GM23248 (cell line): ENCODE results near the gene ZER1. TPM values are rescaled to one million over a fixed set of nuclear protein-coding genes. Genes with fewer than 3 reads are reported as not detected.

Experiments
- DNase-seq: peaks from one replicate; pipeline ENCODE4 v3.0.0-alpha.2; 2015
- H2AFZ ChIP-seq: fragments of 200-600 bp; sonication (generic); 2 replicates; pipeline ENCODE4 v1.6.1; 2016; ENCODE audit warnings: antibody characterized with exemption
- H3F3A ChIP-seq: fragments of 200-600 bp; sonication (generic); 2 replicates; pipeline ENCODE4 v1.6.1; 2016; ENCODE audit warnings: mild to moderate bottlenecking, antibody characterized with exemption, mixed run types; ENCODE audit not compliant: insufficient read depth
- H3K27ac ChIP-seq: fragments of 200-600 bp; sonication (generic); 2 replicates; pipeline ENCODE4 v1.5.1; 2016; ENCODE audit warnings: mild to moderate bottlenecking
- H3K27me3 ChIP-seq: fragments of 200-600 bp; sonication (generic); replicated peaks from 2 replicates; pipeline ENCODE4 v1.6.1; 2016; ENCODE audit warnings: mild to moderate bottlenecking; ENCODE audit not compliant: insufficient read depth
- H3K36me3 ChIP-seq: fragments of 200-600 bp; sonication (generic); 2 replicates; pipeline ENCODE4 v1.6.1; 2016; ENCODE audit warnings: low read depth, mild to moderate bottlenecking
- H3K4me1 ChIP-seq: fragments of 200-600 bp; sonication (generic); 2 replicates; pipeline ENCODE4 v1.6.1; 2016; ENCODE audit warnings: mild to moderate bottlenecking; ENCODE audit not compliant: insufficient read depth
- H3K4me2 ChIP-seq: fragments of 200-600 bp; sonication (generic); one replicate; pipeline ENCODE4 v1.6.1; 2016; ENCODE audit warnings: mild to moderate bottlenecking; ENCODE audit not compliant: unreplicated experiment
- H3K4me3 ChIP-seq: fragments of 200-600 bp; sonication (generic); 2 replicates; pipeline ENCODE4 v1.5.1; 2016; ENCODE audit warnings: mild to moderate bottlenecking
- H3K79me2 ChIP-seq: fragments of 200-600 bp; sonication (generic); 2 replicates; pipeline ENCODE4 v1.6.1; 2016; ENCODE audit warnings: mild to moderate bottlenecking; ENCODE audit not compliant: insufficient read depth
- H3K9ac ChIP-seq: fragments of 200-600 bp; sonication (generic); 2 replicates; pipeline ENCODE4 v1.6.1; 2016; ENCODE audit warnings: mild to moderate bottlenecking
- H3K9me2 ChIP-seq: fragments of 200-600 bp; sonication (generic); 2 replicates; pipeline ENCODE4 v1.6.1; 2016; ENCODE audit warnings: mixed run types, mild to moderate bottlenecking, moderate library complexity; ENCODE audit not compliant: insufficient read depth
- H3K9me3 ChIP-seq: fragments of 200-600 bp; sonication (generic); one replicate; pipeline ENCODE4 v1.6.1; 2017; ENCODE audit warnings: low read depth
- H4K20me1 ChIP-seq: fragments of 200-600 bp; sonication (generic); 2 replicates; pipeline ENCODE4 v1.6.0; 2016; ENCODE audit not compliant: insufficient read depth
- EZH2 ChIP-seq: fragments of 200-600 bp; sonication (generic); IDR thresholded peaks from 2 replicates; pipeline ENCODE4 v1.6.1; 2018; ENCODE audit warnings: antibody characterized with exemption, mild to moderate bottlenecking; ENCODE audit not compliant: insufficient read depth, poor library complexity, severe bottlenecking
- EZH2phosphoT487 ChIP-seq: fragments of 200-600 bp; sonication (generic); IDR thresholded peaks from 2 replicates; pipeline ENCODE4 v1.6.1; 2018; ENCODE audit warnings: antibody characterized with exemption, moderate library complexity, mild to moderate bottlenecking, low read depth; ENCODE audit not compliant: insufficient read depth
- WGBS, 2 experiments: methylation state at CpG; one replicate each; pipeline ENCODE4 v1.1.6; 2015 to 2017; ENCODE audit warnings: low lambda C conversion rate in 2 of 2, low coverage in 1 of 2; ENCODE audit errors: missing lambda C conversion rate in 2 of 2; 5-methylcytosine and 5-hydroxymethylcytosine counted together
- in situ Hi-C: fragments of 300-500 bp; cut with MboI; formaldehyde crosslinking; loops from 2 replicates; pipeline ENCODE4 v1.15.0; 2020
- polyA plus RNA-seq: library from polyadenylated mRNA; unstranded; fragments of >200 nt; fragmentation: Nextera tagmentation; extraction: Ambion mirVana; gene quantifications from 2 replicates; pipeline ENCODE4 v1.2.1, GENCODE V29; 2016
- total RNA-seq: library from RNA; depleted of rRNA; stranded (reverse); fragments of >200 nt; shearing (Covaris generic); gene quantifications from 2 replicates; pipeline ENCODE4 v1.2.3, GENCODE V29; 2014

ZER1 gene
- total and polyA plus RNA-seq, 2 experiments from 2014 or later = 20.0 to 28.9 TPM

DNA sequence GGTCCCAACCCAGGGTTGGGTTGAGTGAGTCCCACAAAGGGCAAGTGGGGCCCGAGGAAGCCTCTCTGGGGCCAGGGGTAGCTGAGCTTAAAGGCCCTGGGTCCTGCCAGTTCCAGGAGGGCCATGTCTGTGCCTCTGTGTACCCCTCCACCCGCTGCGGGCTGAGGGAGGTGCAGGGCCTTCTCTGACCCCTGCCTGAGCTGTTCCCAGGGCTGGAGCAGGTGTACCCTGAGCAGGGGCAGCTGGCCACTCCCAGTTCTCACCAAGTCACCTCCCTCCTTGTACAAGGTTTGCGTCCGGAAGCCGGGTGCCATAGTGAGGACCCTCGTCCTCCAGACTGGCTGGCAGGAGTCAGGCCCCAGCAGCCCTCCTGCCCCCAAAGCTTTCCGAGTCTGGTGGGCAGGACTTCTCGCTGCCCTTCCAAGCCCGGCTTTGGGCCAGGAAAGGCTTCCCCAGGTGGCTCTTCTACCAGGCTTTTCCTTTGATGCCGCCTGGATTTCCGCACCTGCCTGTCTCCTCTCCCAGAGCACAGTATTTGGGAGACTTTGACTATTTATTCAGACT, 37.4 kb upstream of the ZER1 start:
- H3K9me3 ChIP-seq = no peaks in the 10 kb centered on the region
- no peaks in the 10 kb centered on the region for H3K4me1 ChIP-seq
- no peak overlapping the region for H3K27ac ChIP-seq
- H3K9me2 ChIP-seq = no peaks in the 10 kb centered on the region
- 94 to 98% methylated on average over 9 to 12 of the region's 12 CpGs for WGBS, 2 experiments
- no peak overlapping the region for H3K9ac ChIP-seq
- DNase-seq = no peak
- H3K27me3 ChIP-seq = no peaks in the 10 kb centered on the region
- H3K79me2 ChIP-seq = no peaks in the 10 kb centered on the region
- H3K4me2 ChIP-seq = no peak overlapping the region
- no peaks in the 10 kb centered on the region for H3F3A ChIP-seq
- no peak overlapping the region for H2AFZ ChIP-seq
- in situ Hi-C loops = no loop called here
- H4K20me1 ChIP-seq = no peaks in the 10 kb centered on the region
- H3K36me3 ChIP-seq = peaks cover 4% of the 10 kb centered on the region; the same call in 1 of the 2 replicates
- H3K4me3 ChIP-seq = no peak overlapping the region
- TF ChIP-seq EZH2phosphoT487 (no peak), EZH2 (no peak)

GRCh38 chr9:128808543-128808942, 36.8 kb upstream of the ZER1 start:
- no peaks in the 10 kb centered on the region for H3K4me1 ChIP-seq
- H2AFZ ChIP-seq = no peak overlapping the region
- no peaks in the 10 kb centered on the region for H3K9me3 ChIP-seq
- 92 to 93% methylated on average over 3 of the region's 3 CpGs for WGBS, 2 experiments
- H3K27me3 ChIP-seq = no peaks in the 10 kb centered on the region
- H3K27ac ChIP-seq = no peak overlapping the region
- TF ChIP-seq EZH2 = no peak
- TF ChIP-seq EZH2phosphoT487 = no peak
- no peak for DNase-seq
- in situ Hi-C loops = no loop called here
- H3K79me2 ChIP-seq = no peaks in the 10 kb centered on the region
- H3K4me2 ChIP-seq = no peak overlapping the region
- no peaks in the 10 kb centered on the region for H4K20me1 ChIP-seq
- H3K36me3 ChIP-seq = peaks cover 4% of the 10 kb centered on the region; the same call in 1 of the 2 replicates
- H3K9me2 ChIP-seq = no peaks in the 10 kb centered on the region
- H3K9ac ChIP-seq = no peak overlapping the region
- H3F3A ChIP-seq = no peaks in the 10 kb centered on the region
- H3K4me3 ChIP-seq = no peak overlapping the region

DNA sequence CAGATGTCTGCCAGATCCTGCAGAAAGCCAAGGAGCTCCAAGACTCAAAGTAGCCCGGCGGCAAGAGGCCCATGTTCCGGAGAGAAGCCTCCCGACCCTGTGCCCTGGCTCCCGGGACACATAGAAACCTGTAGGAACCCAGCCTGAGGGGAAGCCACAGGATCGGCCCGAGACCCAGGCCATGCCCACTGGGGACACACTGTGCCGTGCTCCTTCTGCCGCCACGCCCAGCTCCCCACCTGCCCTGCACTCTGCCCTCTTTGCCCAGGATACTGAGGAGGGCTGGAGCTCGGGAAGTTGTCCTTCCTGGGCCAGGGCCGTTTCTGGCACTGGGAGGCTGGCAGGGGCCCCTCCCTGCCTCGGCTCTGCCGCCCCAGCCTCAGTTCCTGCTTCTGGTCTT, 36.1 kb upstream of the ZER1 start:
- Histone ChIP-seq H3K36me3 (peaks cover 4% of the 10 kb centered on the region; the same call in 1 of the 2 replicates), H3K79me2 (no peaks in the 10 kb centered on the region), H4K20me1 (no peaks in the 10 kb centered on the region), H2AFZ (no peak overlapping the region), H3K27me3 (no peaks in the 10 kb centered on the region), H3K27ac (no peak overlapping the region), H3K4me2 (no peak overlapping the region), H3K9ac (no peak overlapping the region), H3K9me3 (no peaks in the 10 kb centered on the region), H3F3A (no peaks in the 10 kb centered on the region), H3K4me3 (no peak overlapping the region), H3K4me1 (no peaks in the 10 kb centered on the region), H3K9me2 (no peaks in the 10 kb centered on the region)
- in situ Hi-C loops = no loop called here
- no peak for DNase-seq
- WGBS, 2 experiments = 85 to 87% methylated on average over 13 of the region's 14 CpGs
- TF ChIP-seq EZH2 (no peak), EZH2phosphoT487 (no peak)

DNA sequence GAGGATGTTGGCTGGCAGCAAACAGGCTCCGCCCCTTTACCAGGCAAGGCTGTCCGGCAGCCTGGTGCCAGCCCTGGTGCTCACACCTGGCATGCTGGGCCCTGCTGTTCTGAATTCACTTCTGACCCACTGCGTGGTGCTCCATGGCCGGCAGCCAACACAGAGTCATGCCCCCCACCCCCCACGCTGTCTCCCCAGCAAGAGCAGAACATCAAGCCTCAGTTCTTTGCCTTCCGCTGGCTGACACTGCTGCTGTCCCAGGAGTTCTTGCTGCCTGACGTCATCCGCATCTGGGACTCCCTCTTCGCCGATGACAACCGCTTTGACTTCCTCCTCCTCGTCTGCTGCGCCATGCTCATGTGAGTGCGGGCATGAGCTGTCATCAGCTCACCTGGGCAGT, 33.9 kb upstream of the ZER1 start:
- no peak for DNase-seq
- H2AFZ ChIP-seq = no peak overlapping the region
- no peak overlapping the region for H3K4me3 ChIP-seq
- H3K9me3 ChIP-seq = no peaks in the 10 kb centered on the region
- H3F3A ChIP-seq = no peaks in the 10 kb centered on the region
- no peak overlapping the region for H3K9ac ChIP-seq
- H3K27me3 ChIP-seq = no peaks in the 10 kb centered on the region
- H4K20me1 ChIP-seq = no peaks in the 10 kb centered on the region
- H3K79me2 ChIP-seq = no peaks in the 10 kb centered on the region
- in situ Hi-C loops = no loop called here
- TF ChIP-seq EZH2phosphoT487 = no peak
- TF ChIP-seq EZH2 = no peak
- 88 to 93% methylated on average over 14 of the region's 14 CpGs for WGBS, 2 experiments
- H3K27ac ChIP-seq = no peak overlapping the region
- H3K4me1 ChIP-seq = no peaks in the 10 kb centered on the region
- H3K9me2 ChIP-seq = no peaks in the 10 kb centered on the region
- peaks cover 4% of the 10 kb centered on the region; the same call in 1 of the 2 replicates for H3K36me3 ChIP-seq
- no peak overlapping the region for H3K4me2 ChIP-seq

DNA sequence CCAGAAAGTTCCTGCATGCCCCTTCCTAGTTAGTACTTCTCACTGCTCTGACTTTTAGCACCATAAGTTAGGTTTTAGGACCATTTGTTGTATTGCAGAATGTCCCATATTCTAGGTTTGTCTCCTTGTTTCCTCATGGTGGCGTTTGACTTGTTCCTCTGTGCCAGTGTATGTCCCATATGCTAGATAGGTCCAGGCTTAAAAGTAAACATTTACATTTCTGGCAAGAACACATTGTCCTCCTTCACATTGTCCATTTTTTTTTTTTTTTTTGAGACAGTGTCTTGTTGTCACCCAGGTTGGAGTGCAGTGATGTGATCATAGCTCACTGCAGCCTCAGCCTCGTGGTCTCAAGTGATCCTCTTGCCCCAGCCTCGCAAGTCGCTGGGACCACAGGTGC, 30.8 kb upstream of the ZER1 start:
- no peak for DNase-seq
- no peaks in the 10 kb centered on the region for H3K9me2 ChIP-seq
- no peaks in the 10 kb centered on the region for H4K20me1 ChIP-seq
- H2AFZ ChIP-seq = no peak overlapping the region
- no peaks in the 10 kb centered on the region for H3K27me3 ChIP-seq
- TF ChIP-seq EZH2 = no peak
- no peak for TF ChIP-seq EZH2phosphoT487
- in situ Hi-C loops = no loop called here
- no peak overlapping the region for H3K9ac ChIP-seq
- no peaks in the 10 kb centered on the region for H3F3A ChIP-seq
- no peak overlapping the region for H3K4me3 ChIP-seq
- H3K79me2 ChIP-seq = no peaks in the 10 kb centered on the region
- H3K9me3 ChIP-seq = no peaks in the 10 kb centered on the region
- WGBS, 2 experiments = 94 to 96% methylated on average over 4 of the region's 4 CpGs
- H3K36me3 ChIP-seq = peaks cover 4% of the 10 kb centered on the region; the same call in 1 of the 2 replicates
- H3K4me1 ChIP-seq = no peaks in the 10 kb centered on the region
- no peak overlapping the region for H3K27ac ChIP-seq
- no peak overlapping the region for H3K4me2 ChIP-seq
